Activated B cell treated with CpG ODN at 0.5 μM for 24 hours (primary cell): ENCODE data around the gene RNPEP. TPM values are rescaled to one million over a fixed set of nuclear protein-coding genes. Genes with fewer than 3 reads are reported as not detected.

Source experiments
- ATAC-seq: fragments of 200-7000 bp; cut with Tn5 transposase; one replicate; pipeline ENCODE4 v1.10.0; 2021; ENCODE audit warnings: low read depth, mild to moderate bottlenecking, moderate library complexity
- CTCF ChIA-PET: fragments of 350-600 bp; sonication (Branson Sonifier 250); formaldehyde crosslinking; loops from one replicate; lab custom pipeline; 2021; ENCODE audit warnings: antibody characterized with exemption; lab: Charles Lee
- POLR2A ChIA-PET: fragments of 350-600 bp; sonication (Branson Sonifier 250); formaldehyde crosslinking; loops from one replicate; lab custom pipeline; 2021; ENCODE audit warnings: antibody characterized with exemption; lab: Charles Lee
- DNase-seq: peaks from one replicate; pipeline ENCODE4 v3.0.0; 2022
- H3K27ac Mint-ChIP-seq: one replicate; pipeline ENCODE4 v1.8.0; 2020; ENCODE audit warnings: mixed read lengths
- H3K27me3 Mint-ChIP-seq: one replicate; pipeline ENCODE4 v1.8.0; 2021; ENCODE audit warnings: mixed read lengths
- H3K36me3 Mint-ChIP-seq: one replicate; pipeline ENCODE4 v1.8.0; 2021; ENCODE audit warnings: low read depth, mixed read lengths
- H3K4me1 Mint-ChIP-seq: one replicate; pipeline ENCODE4 v1.8.0; 2021; ENCODE audit warnings: mixed read lengths
- H3K4me3 Mint-ChIP-seq: one replicate; pipeline ENCODE4 v1.8.0; 2020; ENCODE audit warnings: mild to moderate bottlenecking, mixed read lengths
- H3K9me3 Mint-ChIP-seq: one replicate; pipeline ENCODE4 v1.8.0; 2020; ENCODE audit warnings: mixed read lengths
- CTCF ChIP-seq: fragments of 200-600 bp; IDR thresholded peaks from one replicate; pipeline ENCODE4 v1.8.0; 2022; ENCODE audit warnings: antibody characterized with exemption, mild to moderate bottlenecking
- intact Hi-C: fragments of 100-400 bp; cut with micrococcal nuclease; formaldehyde crosslinking; loops from one replicate; pipeline ENCODE4 v1.15.1; 2024
- total RNA-seq: library from RNA; stranded (reverse); gene quantifications from 2 replicates; pipeline ENCODE4 v1.2.3, GENCODE V29; 2022

The RNPEP gene
- total RNA-seq, 1 donor from 2014 or later = 37.3 TPM

- Mint-ChIP-seq H3K9me3 (no peaks in the 10 kb centered on the region), H3K4me3 (no peak overlapping the region), H3K27me3 (peaks cover 4% of the 10 kb centered on the region), H3K4me1 (no peaks in the 10 kb centered on the region), H3K27ac (no peak overlapping the region), H3K36me3 (no peaks in the 10 kb centered on the region)
- ChIA-PET POLR2A (no interaction called here), CTCF (no interaction called here)
- ATAC-seq = no peak
- DNase-seq = no peak
- TF ChIP-seq CTCF = no peak
- intact Hi-C loops = no loop called here
Measured at GRCh38 chr1:202034683-202035462, 52.4 kb downstream of the RNPEP start.

- Mint-ChIP-seq H3K4me3 (no peak overlapping the region), H3K36me3 (no peaks in the 10 kb centered on the region), H3K27ac (no peak overlapping the region), H3K4me1 (no peaks in the 10 kb centered on the region), H3K27me3 (peaks cover 4% of the 10 kb centered on the region), H3K9me3 (no peaks in the 10 kb centered on the region)
- POLR2A ChIA-PET = no interaction called here
- intact Hi-C loops = no loop called here
- DNase-seq (no peak), ATAC-seq (no peak)
- TF ChIP-seq CTCF = no peak
- CTCF ChIA-PET = no interaction called here
Measured at GRCh38 chr1:202036595-202037387, 54.3 kb downstream of the RNPEP start.

- CTCF ChIA-PET = no interaction called here
- Mint-ChIP-seq H3K27ac (no peak overlapping the region), H3K27me3 (peaks cover 4% of the 10 kb centered on the region), H3K4me1 (no peaks in the 10 kb centered on the region), H3K36me3 (no peaks in the 10 kb centered on the region), H3K9me3 (no peaks in the 10 kb centered on the region), H3K4me3 (no peak overlapping the region)
- TF ChIP-seq CTCF = no peak
- ATAC-seq (no peak), DNase-seq (no peak)
- intact Hi-C loops = no loop called here
- POLR2A ChIA-PET = no interaction called here
Measured at GRCh38 chr1:202037706-202038296, 55.4 kb downstream of the RNPEP start.

GRCh38 chr1:202038688-202039346 is 56.4 kb downstream of the RNPEP start:
- Mint-ChIP-seq H3K9me3 (no peaks in the 10 kb centered on the region), H3K4me1 (no peaks in the 10 kb centered on the region), H3K4me3 (no peak overlapping the region), H3K36me3 (no peaks in the 10 kb centered on the region), H3K27me3 (peaks cover 1% of the 10 kb centered on the region), H3K27ac (no peak overlapping the region)
- CTCF ChIA-PET = no interaction called here
- DNase-seq = no peak
- ATAC-seq = no peak
- intact Hi-C loops = no loop called here
- POLR2A ChIA-PET = no interaction called here
- no peak for TF ChIP-seq CTCF

GRCh38 chr1:202045705-202046104 is 63.3 kb downstream of the RNPEP start:
- no peaks in the 10 kb centered on the region for H3K9me3 Mint-ChIP-seq
- intact Hi-C loops = no loop called here
- H3K36me3 Mint-ChIP-seq = no peaks in the 10 kb centered on the region
- POLR2A ChIA-PET = no interaction called here
- H3K4me3 Mint-ChIP-seq = no peak overlapping the region
- CTCF ChIA-PET = no interaction called here
- no peaks in the 10 kb centered on the region for H3K4me1 Mint-ChIP-seq
- H3K27me3 Mint-ChIP-seq = peaks cover 8% of the 10 kb centered on the region
- TF ChIP-seq CTCF = no peak
- H3K27ac Mint-ChIP-seq = no peak overlapping the region
- no peak for DNase-seq
- no peak for ATAC-seq
